ENCODE data around the gene GNA12.

GNA12 gene

DNA sequence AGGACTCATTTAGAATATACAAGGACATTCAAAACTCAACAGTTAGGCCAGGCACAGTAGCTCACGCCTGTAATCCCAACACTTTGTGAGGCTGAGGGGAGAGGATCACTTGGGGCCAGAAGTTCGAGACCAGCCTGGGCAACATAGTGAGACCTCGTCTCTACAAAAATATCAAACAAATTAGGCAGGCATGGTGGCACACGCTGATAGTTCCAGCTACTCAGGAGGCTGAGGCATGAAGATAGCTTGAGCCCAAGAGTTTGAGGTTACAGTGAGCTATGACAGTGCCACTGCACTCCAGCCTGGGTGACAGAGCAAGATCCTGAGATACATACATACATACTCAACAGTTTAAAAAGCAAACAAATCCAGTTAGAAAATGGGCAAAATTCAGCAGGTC, 44.9 kb downstream of the GNA12 start:
- H3K9me3 ChIP-seq (replicated peaks; ENCODE audit: insufficient read depth, low read length), result no peaks in the 10 kb centered on the region
- H3K9ac ChIP-seq (ENCODE audit: low read length), result no peak overlapping the region
- no peak overlapping the region for H3K4me2 ChIP-seq (ENCODE audit: low read depth, low read length)
- no peaks in the 10 kb centered on the region for H3K36me3 ChIP-seq (replicated peaks; ENCODE audit: insufficient read depth, low read length)
- H3F3A ChIP-seq (ENCODE audit: insufficient read depth, low read length), result no peaks in the 10 kb centered on the region
- no peak for DNase-seq
- no peaks in the 10 kb centered on the region for H4K20me1 ChIP-seq (ENCODE audit: insufficient read depth, low read length)
- no peaks in the 10 kb centered on the region for H3K27me3 ChIP-seq (replicated peaks; ENCODE audit: insufficient read depth, low read length)
- no peaks in the 10 kb centered on the region for H3K9me2 ChIP-seq (replicated peaks; ENCODE audit: insufficient read depth, low read length)
- H3K27ac ChIP-seq (ENCODE audit: low read length), result no peak overlapping the region
- H3K4me3 ChIP-seq (ENCODE audit: low read length), result no peak overlapping the region
- peaks cover 19% of the 10 kb centered on the region; the same call in 1 of the 2 replicates for H3K79me2 ChIP-seq (ENCODE audit: low read length)
- H3K4me1 ChIP-seq (ENCODE audit: low read length), result no peaks in the 10 kb centered on the region
- TF ChIP-seq EZH2phosphoT487 (IDR thresholded peaks at IDR 0.05; ENCODE audit: low read length) (no peak), EZH2 (optimal IDR thresholded peaks at IDR 0.05; ENCODE audit: low read depth, low read length) (no peak)
- TF ChIP-seq, protein P1, sequence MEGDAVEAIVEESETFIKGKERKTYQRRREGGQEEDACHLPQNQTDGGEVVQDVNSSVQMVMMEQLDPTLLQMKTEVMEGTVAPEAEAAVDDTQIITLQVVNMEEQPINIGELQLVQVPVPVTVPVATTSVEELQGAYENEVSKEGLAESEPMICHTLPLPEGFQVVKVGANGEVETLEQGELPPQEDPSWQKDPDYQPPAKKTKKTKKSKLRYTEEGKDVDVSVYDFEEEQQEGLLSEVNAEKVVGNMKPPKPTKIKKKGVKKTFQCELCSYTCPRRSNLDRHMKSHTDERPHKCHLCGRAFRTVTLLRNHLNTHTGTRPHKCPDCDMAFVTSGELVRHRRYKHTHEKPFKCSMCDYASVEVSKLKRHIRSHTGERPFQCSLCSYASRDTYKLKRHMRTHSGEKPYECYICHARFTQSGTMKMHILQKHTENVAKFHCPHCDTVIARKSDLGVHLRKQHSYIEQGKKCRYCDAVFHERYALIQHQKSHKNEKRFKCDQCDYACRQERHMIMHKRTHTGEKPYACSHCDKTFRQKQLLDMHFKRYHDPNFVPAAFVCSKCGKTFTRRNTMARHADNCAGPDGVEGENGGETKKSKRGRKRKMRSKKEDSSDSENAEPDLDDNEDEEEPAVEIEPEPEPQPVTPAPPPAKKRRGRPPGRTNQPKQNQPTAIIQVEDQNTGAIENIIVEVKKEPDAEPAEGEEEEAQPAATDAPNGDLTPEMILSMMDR (IDR thresholded peaks at IDR 0.05; ENCODE audit: low read length), result no peak
- H2AFZ ChIP-seq (ENCODE audit: low read length), result no peak overlapping the region

- Histone ChIP-seq H3K79me2 (ENCODE audit: low read length) (peaks cover 15% of the 10 kb centered on the region; the same call in 1 of the 2 replicates), H3K36me3 (replicated peaks; ENCODE audit: insufficient read depth, low read length) (no peaks in the 10 kb centered on the region), H3K4me3 (ENCODE audit: low read length) (no peak overlapping the region), H3K27me3 (replicated peaks; ENCODE audit: insufficient read depth, low read length) (no peaks in the 10 kb centered on the region), H3F3A (ENCODE audit: insufficient read depth, low read length) (no peaks in the 10 kb centered on the region), H2AFZ (ENCODE audit: low read length) (no peak overlapping the region), H3K4me1 (ENCODE audit: low read length) (no peaks in the 10 kb centered on the region), H3K9ac (ENCODE audit: low read length) (no peak overlapping the region), H3K27ac (ENCODE audit: low read length) (no peak overlapping the region), H3K4me2 (ENCODE audit: low read depth, low read length) (no peak overlapping the region), H3K9me3 (replicated peaks; ENCODE audit: insufficient read depth, low read length) (no peaks in the 10 kb centered on the region), H4K20me1 (ENCODE audit: insufficient read depth, low read length) (no peaks in the 10 kb centered on the region), H3K9me2 (replicated peaks; ENCODE audit: insufficient read depth, low read length) (no peaks in the 10 kb centered on the region)
- no peak for TF ChIP-seq EZH2 (optimal IDR thresholded peaks at IDR 0.05; ENCODE audit: low read depth, low read length)
- TF ChIP-seq, protein P1 (IDR thresholded peaks at IDR 0.05; ENCODE audit: low read length), result no peak
- no peak for TF ChIP-seq EZH2phosphoT487 (IDR thresholded peaks at IDR 0.05; ENCODE audit: low read length)
- no peak for DNase-seq
Observed at GRCh38 chr7:2798669-2799068, 45.4 kb downstream of the GNA12 start.

DNA sequence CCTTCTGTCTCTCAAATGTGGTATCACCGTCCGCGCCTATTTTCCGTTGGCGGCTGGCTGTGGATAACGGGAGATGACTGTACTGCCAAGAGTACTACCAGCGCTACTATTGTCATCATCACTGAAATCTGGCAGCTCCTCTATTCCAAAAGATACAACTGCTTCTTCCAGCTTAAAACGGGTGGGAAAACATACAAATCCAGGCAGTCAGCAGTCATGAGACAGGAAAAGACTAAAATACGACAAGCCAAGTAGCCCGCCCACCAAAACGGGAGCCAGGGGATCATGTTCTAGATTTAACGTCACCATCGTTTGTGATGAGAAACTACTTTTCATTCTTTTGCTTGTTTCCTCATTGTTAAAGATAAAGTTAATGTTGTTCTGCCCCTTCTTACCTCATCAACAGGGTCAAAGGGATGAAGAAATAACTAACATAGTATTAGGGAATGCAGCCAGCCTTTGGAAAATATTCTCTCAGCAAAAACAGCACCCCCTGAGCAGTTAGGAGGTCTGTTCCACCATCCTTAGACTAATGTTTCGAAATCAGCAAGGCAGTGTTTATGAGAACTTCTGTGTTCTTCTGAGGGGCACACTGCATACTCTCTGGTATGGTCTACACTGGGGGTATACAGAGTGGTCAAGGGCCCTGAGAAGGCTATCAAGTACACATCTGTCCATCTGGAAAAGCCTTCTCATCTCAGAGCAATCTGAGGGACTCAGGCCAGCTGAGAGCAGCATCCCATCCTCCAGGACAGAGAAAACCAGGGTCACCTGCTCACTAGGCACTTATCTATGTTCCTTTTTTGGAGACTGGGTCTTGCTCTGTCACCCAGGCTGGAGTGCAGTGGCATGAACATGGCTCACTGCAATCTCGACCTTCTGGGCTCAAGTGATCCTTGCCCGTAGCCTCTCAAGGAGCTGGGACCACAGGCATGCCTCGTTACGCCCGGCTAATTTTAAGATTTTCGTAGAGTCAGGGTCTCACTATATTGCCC, 47.5 kb downstream of the GNA12 start:
- TF ChIP-seq EZH2phosphoT487 (IDR thresholded peaks at IDR 0.05; ENCODE audit: low read length) (no peak), EZH2 (optimal IDR thresholded peaks at IDR 0.05; ENCODE audit: low read depth, low read length) (no peak)
- TF ChIP-seq, protein P1 (IDR thresholded peaks at IDR 0.05; ENCODE audit: low read length), result no peak
- no peaks in the 10 kb centered on the region for H4K20me1 ChIP-seq (ENCODE audit: insufficient read depth, low read length)
- no peak overlapping the region for H2AFZ ChIP-seq (ENCODE audit: low read length)
- DNase-seq, result no peak
- no peaks in the 10 kb centered on the region for H3F3A ChIP-seq (ENCODE audit: insufficient read depth, low read length)
- no peaks in the 10 kb centered on the region for H3K9me2 ChIP-seq (replicated peaks; ENCODE audit: insufficient read depth, low read length)
- H3K4me2 ChIP-seq (ENCODE audit: low read depth, low read length), result no peak overlapping the region
- no peaks in the 10 kb centered on the region for H3K36me3 ChIP-seq (replicated peaks; ENCODE audit: insufficient read depth, low read length)
- H3K79me2 ChIP-seq (ENCODE audit: low read length), result peaks cover 14% of the 10 kb centered on the region; the same call in 1 of the 2 replicates
- no peaks in the 10 kb centered on the region for H3K4me1 ChIP-seq (ENCODE audit: low read length)
- no peak overlapping the region for H3K27ac ChIP-seq (ENCODE audit: low read length)
- H3K9ac ChIP-seq (ENCODE audit: low read length), result no peak overlapping the region
- no peak overlapping the region for H3K4me3 ChIP-seq (ENCODE audit: low read length)
- H3K27me3 ChIP-seq (replicated peaks; ENCODE audit: insufficient read depth, low read length), result no peaks in the 10 kb centered on the region
- H3K9me3 ChIP-seq (replicated peaks; ENCODE audit: insufficient read depth, low read length), result no peaks in the 10 kb centered on the region

Data from MM.1S (cell line).